Measurements from ENCODE around the gene ARSG. TPM values are rescaled to one million over a fixed set of nuclear protein-coding genes. Genes with fewer than 3 reads are reported as not detected.

The ARSG gene
- total and polyA plus RNA-seq, 2 of the 4 experiments (the other 2 are of a cell fraction): 2.9 to 3.0 TPM

DNA sequence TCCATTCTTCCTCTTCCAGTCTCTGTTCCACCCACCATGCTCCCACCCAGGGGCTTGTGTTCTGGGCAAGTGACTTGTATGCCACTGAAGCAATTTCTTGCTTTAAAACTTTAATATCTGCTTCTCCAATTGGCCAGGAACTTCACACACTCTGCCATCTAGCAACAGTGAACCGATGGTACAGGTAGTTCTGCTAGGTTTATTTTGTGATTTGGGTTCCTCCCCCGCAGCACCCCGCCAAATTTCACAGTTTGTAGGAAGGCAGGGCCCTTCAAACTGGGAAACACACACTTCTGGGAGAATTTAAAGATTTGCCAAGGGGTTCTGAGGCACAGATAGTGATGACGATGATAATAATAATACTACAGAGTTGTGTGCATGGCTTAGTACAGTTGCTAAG, 3.3 kb downstream of the ARSG start:
- H2BK5ac ChIP-seq (ENCODE audit: low read depth, low read length, poor library complexity, severe bottlenecking): no peak overlapping the region
- H2BK120ac ChIP-seq (ENCODE audit: low read depth, low read length): no peak overlapping the region
- H3K9me1 ChIP-seq (ENCODE audit: insufficient read depth, low read length): no peaks in the 10 kb centered on the region
- H3K9me3 ChIP-seq (ENCODE audit: control insufficient read depth, insufficient read depth, low read length): no peaks in the 10 kb centered on the region; the same call in 1 of the 2 replicates
- no peak overlapping the region for H3K23ac ChIP-seq (ENCODE audit: low read depth, low read length)
- no peak overlapping the region for H3K4ac ChIP-seq (ENCODE audit: low read depth, low read length)
- H2AK9ac ChIP-seq (replicated peaks; ENCODE audit: low read depth, low read length, poor library complexity): no peak overlapping the region
- H3K79me1 ChIP-seq (ENCODE audit: low read depth in 1 of 2, low read length in 2 of 2): no peaks in the 10 kb centered on the region
- H3K4me2 ChIP-seq (ENCODE audit: low read depth, low read length): no peak overlapping the region
- ChIA-PET CTCF (no interaction called here), POLR2A (ENCODE audit: unreplicated experiment) (interaction anchor here (0.5 kb wide), 1 partner anchor 1729 kb away, joined by 13 read pairs; no protein-coding TSS in a partner anchor)
- no peak overlapping the region for H3K4me3 ChIP-seq (ENCODE audit: insufficient read depth, low read depth, low read length)
- no peak overlapping the region for H2BK20ac ChIP-seq (ENCODE audit: low read depth, low read length)
- 67% methylated on average over 1 of the region's 4 CpGs; no CpG with 5 or more reads in 1 of the 2 experiments for WGBS, 2 experiments (ENCODE audit: extremely low coverage in 2 of 2, insufficient read length in 1 of 2)
- H3K9ac ChIP-seq (ENCODE audit: low read depth, low read length): no peak overlapping the region
- H3K27me3 ChIP-seq (ENCODE audit: control insufficient read depth, insufficient read depth, low read length): peaks cover 22% of the 10 kb centered on the region
- H2AK5ac ChIP-seq (ENCODE audit: low read depth, low read length): no peak overlapping the region
- no peaks in the 10 kb centered on the region; the same call in 1 of the 2 replicates for H4K20me1 ChIP-seq (ENCODE audit: insufficient read depth, low read length)
- no peak overlapping the region for H4K5ac ChIP-seq (ENCODE audit: low read depth, low read length)
- intact Hi-C loops (cut with micrococcal nuclease) (loop anchor here (5.0 kb wide), 1 partner anchor 88 kb away; no protein-coding TSS in a partner anchor), dilution Hi-C loops (cut with HindIII; ENCODE audit: low sequenced_read_pairs, unreplicated experiment) (no loop called here), in situ Hi-C loops (cut with MboI; ENCODE audit: low sequenced_read_pairs) (no loop called here)
- DNase-seq (no peak), ATAC-seq (ENCODE audit: low read depth) (no peak)
- TF ChIP-seq MAFK (IDR thresholded peaks at IDR 0.05; ENCODE audit: low read depth, low read length) (no peak), FOS (IDR thresholded peaks at IDR 0.05; ENCODE audit: low read depth, low read length) (no peak), CHD1 (IDR thresholded peaks at IDR 0.05; ENCODE audit: low read depth, low read length) (no peak), BHLHE40 (IDR thresholded peaks at IDR 0.05; ENCODE audit: low read depth, low read length) (no peak), POLR2A (IDR thresholded peaks at IDR 0.05; ENCODE audit: low read depth, low read length) (no peak), MAZ (IDR thresholded peaks at IDR 0.05; ENCODE audit: borderline replicate concordance, low read depth, low read length) (no peak), RAD21 (IDR thresholded peaks at IDR 0.05; ENCODE audit: low read length) (no peak), NFE2L2 (IDR thresholded peaks at IDR 0.05; ENCODE audit: low read depth, low read length) (no peak), RCOR1 (IDR thresholded peaks at IDR 0.05; ENCODE audit: insufficient replicate concordance, low read length) (no peak), CEBPB (IDR thresholded peaks at IDR 0.05; ENCODE audit: low read depth, low read length) (no peak), MXI1 (IDR thresholded peaks at IDR 0.05; ENCODE audit: borderline replicate concordance, low read depth, low read length) (no peak)
- TF ChIP-seq, protein P1, sequence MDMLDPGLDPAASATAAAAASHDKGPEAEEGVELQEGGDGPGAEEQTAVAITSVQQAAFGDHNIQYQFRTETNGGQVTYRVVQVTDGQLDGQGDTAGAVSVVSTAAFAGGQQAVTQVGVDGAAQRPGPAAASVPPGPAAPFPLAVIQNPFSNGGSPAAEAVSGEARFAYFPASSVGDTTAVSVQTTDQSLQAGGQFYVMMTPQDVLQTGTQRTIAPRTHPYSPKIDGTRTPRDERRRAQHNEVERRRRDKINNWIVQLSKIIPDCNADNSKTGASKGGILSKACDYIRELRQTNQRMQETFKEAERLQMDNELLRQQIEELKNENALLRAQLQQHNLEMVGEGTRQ (IDR thresholded peaks at IDR 0.05; ENCODE audit: low read depth, low read length): no peak
- TF ChIP-seq, protein P2, sequence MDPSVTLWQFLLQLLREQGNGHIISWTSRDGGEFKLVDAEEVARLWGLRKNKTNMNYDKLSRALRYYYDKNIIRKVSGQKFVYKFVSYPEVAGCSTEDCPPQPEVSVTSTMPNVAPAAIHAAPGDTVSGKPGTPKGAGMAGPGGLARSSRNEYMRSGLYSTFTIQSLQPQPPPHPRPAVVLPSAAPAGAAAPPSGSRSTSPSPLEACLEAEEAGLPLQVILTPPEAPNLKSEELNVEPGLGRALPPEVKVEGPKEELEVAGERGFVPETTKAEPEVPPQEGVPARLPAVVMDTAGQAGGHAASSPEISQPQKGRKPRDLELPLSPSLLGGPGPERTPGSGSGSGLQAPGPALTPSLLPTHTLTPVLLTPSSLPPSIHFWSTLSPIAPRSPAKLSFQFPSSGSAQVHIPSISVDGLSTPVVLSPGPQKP (IDR thresholded peaks at IDR 0.05; ENCODE audit: borderline replicate concordance, low read depth, low read length): no peak
- TF ChIP-seq, protein P3, sequence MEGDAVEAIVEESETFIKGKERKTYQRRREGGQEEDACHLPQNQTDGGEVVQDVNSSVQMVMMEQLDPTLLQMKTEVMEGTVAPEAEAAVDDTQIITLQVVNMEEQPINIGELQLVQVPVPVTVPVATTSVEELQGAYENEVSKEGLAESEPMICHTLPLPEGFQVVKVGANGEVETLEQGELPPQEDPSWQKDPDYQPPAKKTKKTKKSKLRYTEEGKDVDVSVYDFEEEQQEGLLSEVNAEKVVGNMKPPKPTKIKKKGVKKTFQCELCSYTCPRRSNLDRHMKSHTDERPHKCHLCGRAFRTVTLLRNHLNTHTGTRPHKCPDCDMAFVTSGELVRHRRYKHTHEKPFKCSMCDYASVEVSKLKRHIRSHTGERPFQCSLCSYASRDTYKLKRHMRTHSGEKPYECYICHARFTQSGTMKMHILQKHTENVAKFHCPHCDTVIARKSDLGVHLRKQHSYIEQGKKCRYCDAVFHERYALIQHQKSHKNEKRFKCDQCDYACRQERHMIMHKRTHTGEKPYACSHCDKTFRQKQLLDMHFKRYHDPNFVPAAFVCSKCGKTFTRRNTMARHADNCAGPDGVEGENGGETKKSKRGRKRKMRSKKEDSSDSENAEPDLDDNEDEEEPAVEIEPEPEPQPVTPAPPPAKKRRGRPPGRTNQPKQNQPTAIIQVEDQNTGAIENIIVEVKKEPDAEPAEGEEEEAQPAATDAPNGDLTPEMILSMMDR (conservative IDR thresholded peaks at IDR 0.05; ENCODE audit: low read depth, low read length): no peak
- BruUV-seq (replicated peaks): no TSS peak
- peaks cover 5% of the 10 kb centered on the region for H3K4me1 ChIP-seq (ENCODE audit: control insufficient read depth, insufficient read depth, low read length)
- H4K8ac ChIP-seq (ENCODE audit: low read depth in 2 of 2, low read length in 2 of 2): no peak overlapping the region
- H3K18ac ChIP-seq (ENCODE audit: low read depth, low read length): no peak overlapping the region
- no peak overlapping the region for H3K27ac ChIP-seq (ENCODE audit: insufficient read depth, low read length)
- H3K56ac ChIP-seq (ENCODE audit: extremely low read depth, insufficient read depth, low read length): no peak overlapping the region
- no peaks in the 10 kb centered on the region for H3K36me3 ChIP-seq (ENCODE audit: control insufficient read depth, insufficient read depth, low read length)
- no peak overlapping the region for H2BK15ac ChIP-seq (ENCODE audit: low read depth, low read length)
- no peak overlapping the region for H2AFZ ChIP-seq (replicated peaks; ENCODE audit: low read length, poor library complexity)
- H4K91ac ChIP-seq (ENCODE audit: insufficient read depth, low read depth, low read length): no peak overlapping the region
- no peak overlapping the region for H3K14ac ChIP-seq (replicated peaks; ENCODE audit: low read depth, low read length)

Data from IMR-90 (cell line).